Stimulated activated CD8-positive, alpha-beta memory T cell treated with anti-CD3 and anti-CD28 coated beads, Interleukin-15, amount 100 ng/mL, for 24 hours (primary cell): ENCODE results near the gene PSMB11.
A peak's percentile ranks its signal among the peaks of the same experiment; 100 is the strongest.

Experiments used
- DNase-seq: peaks from one replicate; pipeline ENCODE4 v3.0.0-alpha.2; 2020; ENCODE audit warnings: low read depth

PSMB11 gene

GRCh38 chr14:23043754-23044153 lies 1.7 kb downstream of the PSMB11 start:
- no peak for DNase-seq

- no peak for DNase-seq
These were observed 2.8 kb downstream of the PSMB11 start for GRCh38 chr14:23044840-23045239.

GRCh38 chr14:23045419-23046357 lies 3.7 kb downstream of the PSMB11 start:
- no peak for DNase-seq

- DNase-seq, result no peak
These were observed 5.1 kb downstream of the PSMB11 start for GRCh38 chr14:23047034-23047634.

GRCh38 chr14:23047751-23048693 lies 6.0 kb downstream of the PSMB11 start:
- no peak for DNase-seq

- DNase-seq, result no peak
These were observed 7.0 kb downstream of the PSMB11 start for GRCh38 chr14:23049011-23049410.

- DNase-seq, result no peak
These were observed 9.4 kb downstream of the PSMB11 start for GRCh38 chr14:23051141-23052057.

GRCh38 chr14:23052182-23052623 lies 10.2 kb downstream of the PSMB11 start:
- DNase-seq, result no peak

- DNase-seq, result no peak
These were observed 10.7 kb downstream of the PSMB11 start for GRCh38 chr14:23052671-23053070.

- no peak for DNase-seq
These were observed 11.4 kb downstream of the PSMB11 start for GRCh38 chr14:23053426-23053825.

- DNase-seq, result no peak
These were observed 12.2 kb downstream of the PSMB11 start for GRCh38 chr14:23054000-23054811.

GRCh38 chr14:23055147-23055550 lies 13.1 kb downstream of the PSMB11 start:
- DNase-seq, result no peak

- no peak for DNase-seq
These were observed 13.7 kb downstream of the PSMB11 start for GRCh38 chr14:23055621-23056144.

GRCh38 chr14:23056145-23056955 lies 14.3 kb downstream of the PSMB11 start:
- DNase-seq, result peak; percentile 25

GRCh38 chr14:23056956-23057756 lies 15.1 kb downstream of the PSMB11 start, which contains the start of gene CDH24:
Gene CDH24, minus strand, starts transcription at chr14:23057520. Its CDS starts 1,787 bp downstream, at chr14:23055733.
- DNase-seq, result peak; percentile 30

GRCh38 chr14:23057757-23058653 lies 16.0 kb downstream of the PSMB11 start:
- peak; percentile 71 for DNase-seq
